GM23248 (cell line): ENCODE results near the gene ARFIP1.

Experiments used
- EZH2 ChIP-seq: fragments of 200-600 bp; sonication (generic); IDR thresholded peaks from 2 replicates; pipeline ENCODE4 v1.6.1; 2018; ENCODE audit warnings: antibody characterized with exemption, mild to moderate bottlenecking; ENCODE audit not compliant: insufficient read depth, poor library complexity, severe bottlenecking
- EZH2phosphoT487 ChIP-seq: fragments of 200-600 bp; sonication (generic); IDR thresholded peaks from 2 replicates; pipeline ENCODE4 v1.6.1; 2018; ENCODE audit warnings: antibody characterized with exemption, moderate library complexity, mild to moderate bottlenecking, low read depth; ENCODE audit not compliant: insufficient read depth

- no peak for TF ChIP-seq EZH2
- no peak for TF ChIP-seq EZH2phosphoT487
These were observed 167.6 kb downstream of the ARFIP1 start for GRCh38 chr4:152947311-152947710.
